ENCODE results near the gene TICAM1. TPM values are rescaled to one million over a fixed set of nuclear protein-coding genes. Genes with fewer than 3 reads are reported as not detected.
A peak's percentile ranks its signal among the peaks of the same experiment; 100 is the strongest.
"Not testable (repeated sequence)": the region's sequence is repeated elsewhere in the genome, so short reads cannot be mapped to it uniquely, and the experiment has no call there.

Gene TICAM1
- total RNA-seq, 4 donors from 2014 or later = 5.2 to 7.0 (median 6.3) TPM

- Histone ChIP-seq H3K27me3 (no peaks in the 10 kb centered on the region), H3K36me3 (peaks cover under 1 to 2% of the 10 kb centered on the region in 2 donors), H3K9me3 (no peaks in the 10 kb centered on the region), H3K4me3 (replicated peaks in 1 of 3) (no peak overlapping the region), H3K27ac (no peak overlapping the region), H3K4me1 (peaks cover 0 to 12% of the 10 kb centered on the region in 2 donors)
- 74 to 80% methylated on average over 12 of the region's 12 CpGs for whole genome bisulfite sequencing, 2 donors
- intact Hi-C loops (cut with DNase I) = loop anchor here (2.0 to 5.0 kb wide), 2 partner anchors 41 to 99 kb away; no protein-coding TSS in a partner anchor
- DNase-seq = peak; percentile 77 to 79
- TF ChIP-seq CTCF (IDR thresholded peaks at IDR 0.05) (peak; percentile 69 to 89 (median 78)), POLR2A (IDR thresholded peaks at IDR 0.05) (no peak)
Observed at GRCh38 chr19:4811328-4812131, 20.0 kb downstream of the TICAM1 start.

GRCh38 chr19:4807188-4807587 is 24.3 kb downstream of the TICAM1 start:
- intact Hi-C loops (cut with DNase I) = loop anchor here (5.0 kb wide), 1 partner anchor 225 kb away; no protein-coding TSS in a partner anchor
- WGBS, 2 donors = 59 to 60% methylated on average over 4 to 6 of the region's 6 CpGs
- no peak for DNase-seq

GRCh38 chr19:4806384-4806783 is 25.1 kb downstream of the TICAM1 start:
- Histone ChIP-seq H3K4me1 (no peaks in the 10 kb centered on the region), H3K27ac (no peak overlapping the region), H3K4me3 (replicated peaks in 1 of 3) (no peak overlapping the region), H3K36me3 (no peaks in the 10 kb centered on the region), H3K9me3 (no peaks in the 10 kb centered on the region), H3K27me3 (no peaks in the 10 kb centered on the region)
- DNase-seq = no peak
- 93 to 95% methylated on average over 6 of the region's 6 CpGs for WGBS, 2 donors
- intact Hi-C loops (cut with DNase I) = loop anchor here (5.0 kb wide), 1 partner anchor 226 kb away; no protein-coding TSS in a partner anchor
- TF ChIP-seq POLR2A (IDR thresholded peaks at IDR 0.05) = no peak
- no peak for TF ChIP-seq CTCF (IDR thresholded peaks at IDR 0.05)

More at GRCh38 chr19:4807188-4807587, 24.3 kb downstream of the TICAM1 start:
- TF ChIP-seq CTCF (IDR thresholded peaks at IDR 0.05) (no peak), POLR2A (IDR thresholded peaks at IDR 0.05) (no peak)
- no peak overlapping the region for H3K27ac ChIP-seq
- no peaks in the 10 kb centered on the region for H3K36me3 ChIP-seq
- no peak overlapping the region for H3K4me3 ChIP-seq (replicated peaks in 1 of 3)
- H3K27me3 ChIP-seq = no peaks in the 10 kb centered on the region
- H3K4me1 ChIP-seq = no peaks in the 10 kb centered on the region
- H3K9me3 ChIP-seq = no peaks in the 10 kb centered on the region

GRCh38 chr19:4805140-4805539 is 26.4 kb downstream of the TICAM1 start:
- not testable (repeated sequence) for H3K4me1 ChIP-seq; H3K4me3 ChIP-seq (replicated peaks in 1 of 3); H3K27ac ChIP-seq; H3K9me3 ChIP-seq; DNase-seq; H3K27me3 ChIP-seq; H3K36me3 ChIP-seq
- 95 to 99% methylated on average over 6 of the region's 6 CpGs for WGBS, 2 donors
- intact Hi-C loops (cut with DNase I) = loop anchor here (5.0 kb wide), 1 partner anchor 227 kb away; no protein-coding TSS in a partner anchor

- no peak for TF ChIP-seq POLR2A (IDR thresholded peaks at IDR 0.05)
- TF ChIP-seq CTCF (IDR thresholded peaks at IDR 0.05) = peak; percentile 26 to 67 (median 42)
- intact Hi-C loops (cut with DNase I) = no loop called here
Observed at GRCh38 chr19:4803736-4804695, 27.5 kb downstream of the TICAM1 start.

More at GRCh38 chr19:4803736-4804695, 27.5 kb downstream of the TICAM1 start:
- H3K4me3 ChIP-seq (replicated peaks in 1 of 3) = no peak overlapping the region
- no peak overlapping the region for H3K27ac ChIP-seq
- H3K9me3 ChIP-seq = no peaks in the 10 kb centered on the region
- WGBS, 2 donors = 51 to 53% methylated on average over 27 to 32 of the region's 33 CpGs
- H3K27me3 ChIP-seq = no peaks in the 10 kb centered on the region
- H3K36me3 ChIP-seq = no peaks in the 10 kb centered on the region
- DNase-seq = peak; percentile 35 to 52
- H3K4me1 ChIP-seq = no peaks in the 10 kb centered on the region

Data from thyroid gland (tissue), 4 donors.